ENCODE results near the gene FBXL15.

The FBXL15 gene

GRCh38 chr10:102401735-102402511, 18.7 kb upstream of the FBXL15 start:
- H3K4me3 ChIP-seq (ENCODE audit: low read depth, low read length): no peak overlapping the region
- no peak for DNase-seq (ENCODE audit: low read depth)

GRCh38 chr10:102402512-102402896, 18.1 kb upstream of the FBXL15 start:
- no peak for DNase-seq (ENCODE audit: low read depth)
- TF ChIP-seq, protein P1, sequence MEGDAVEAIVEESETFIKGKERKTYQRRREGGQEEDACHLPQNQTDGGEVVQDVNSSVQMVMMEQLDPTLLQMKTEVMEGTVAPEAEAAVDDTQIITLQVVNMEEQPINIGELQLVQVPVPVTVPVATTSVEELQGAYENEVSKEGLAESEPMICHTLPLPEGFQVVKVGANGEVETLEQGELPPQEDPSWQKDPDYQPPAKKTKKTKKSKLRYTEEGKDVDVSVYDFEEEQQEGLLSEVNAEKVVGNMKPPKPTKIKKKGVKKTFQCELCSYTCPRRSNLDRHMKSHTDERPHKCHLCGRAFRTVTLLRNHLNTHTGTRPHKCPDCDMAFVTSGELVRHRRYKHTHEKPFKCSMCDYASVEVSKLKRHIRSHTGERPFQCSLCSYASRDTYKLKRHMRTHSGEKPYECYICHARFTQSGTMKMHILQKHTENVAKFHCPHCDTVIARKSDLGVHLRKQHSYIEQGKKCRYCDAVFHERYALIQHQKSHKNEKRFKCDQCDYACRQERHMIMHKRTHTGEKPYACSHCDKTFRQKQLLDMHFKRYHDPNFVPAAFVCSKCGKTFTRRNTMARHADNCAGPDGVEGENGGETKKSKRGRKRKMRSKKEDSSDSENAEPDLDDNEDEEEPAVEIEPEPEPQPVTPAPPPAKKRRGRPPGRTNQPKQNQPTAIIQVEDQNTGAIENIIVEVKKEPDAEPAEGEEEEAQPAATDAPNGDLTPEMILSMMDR (IDR thresholded peaks at IDR 0.05; ENCODE audit: insufficient read depth, low read depth, low read length, missing control alignments): no peak
- no peak overlapping the region for H3K4me3 ChIP-seq (ENCODE audit: low read depth, low read length)

More at GRCh38 chr10:102401735-102402511, 18.7 kb upstream of the FBXL15 start:
- TF ChIP-seq, protein P1 (IDR thresholded peaks at IDR 0.05; ENCODE audit: insufficient read depth, low read depth, low read length, missing control alignments): no peak

DNA sequence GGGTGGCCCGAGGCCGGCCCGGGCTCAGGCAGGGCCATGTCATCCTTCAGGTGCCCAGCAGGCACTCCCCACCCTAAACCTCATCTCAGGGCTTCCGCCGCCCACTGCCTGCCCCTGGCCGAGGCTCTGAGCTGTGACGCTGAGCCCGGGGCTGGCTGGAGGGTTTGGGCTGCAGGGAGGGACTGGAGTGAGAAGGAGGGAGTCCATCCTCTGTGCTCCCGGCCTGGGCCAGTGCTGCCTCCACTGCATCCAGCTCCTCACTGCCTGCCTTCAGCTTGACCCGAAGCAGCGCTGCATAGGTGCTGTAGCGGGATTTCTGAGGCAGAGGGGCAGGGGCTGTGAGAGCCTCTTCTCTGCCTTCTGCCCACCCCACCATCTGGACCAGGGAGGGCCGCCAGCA, 17.5 kb upstream of the FBXL15 start:
- no peak for DNase-seq (ENCODE audit: low read depth)
- no peak overlapping the region for H3K4me3 ChIP-seq (ENCODE audit: low read depth, low read length)
- TF ChIP-seq, protein P1 (IDR thresholded peaks at IDR 0.05; ENCODE audit: insufficient read depth, low read depth, low read length, missing control alignments): no peak

DNA sequence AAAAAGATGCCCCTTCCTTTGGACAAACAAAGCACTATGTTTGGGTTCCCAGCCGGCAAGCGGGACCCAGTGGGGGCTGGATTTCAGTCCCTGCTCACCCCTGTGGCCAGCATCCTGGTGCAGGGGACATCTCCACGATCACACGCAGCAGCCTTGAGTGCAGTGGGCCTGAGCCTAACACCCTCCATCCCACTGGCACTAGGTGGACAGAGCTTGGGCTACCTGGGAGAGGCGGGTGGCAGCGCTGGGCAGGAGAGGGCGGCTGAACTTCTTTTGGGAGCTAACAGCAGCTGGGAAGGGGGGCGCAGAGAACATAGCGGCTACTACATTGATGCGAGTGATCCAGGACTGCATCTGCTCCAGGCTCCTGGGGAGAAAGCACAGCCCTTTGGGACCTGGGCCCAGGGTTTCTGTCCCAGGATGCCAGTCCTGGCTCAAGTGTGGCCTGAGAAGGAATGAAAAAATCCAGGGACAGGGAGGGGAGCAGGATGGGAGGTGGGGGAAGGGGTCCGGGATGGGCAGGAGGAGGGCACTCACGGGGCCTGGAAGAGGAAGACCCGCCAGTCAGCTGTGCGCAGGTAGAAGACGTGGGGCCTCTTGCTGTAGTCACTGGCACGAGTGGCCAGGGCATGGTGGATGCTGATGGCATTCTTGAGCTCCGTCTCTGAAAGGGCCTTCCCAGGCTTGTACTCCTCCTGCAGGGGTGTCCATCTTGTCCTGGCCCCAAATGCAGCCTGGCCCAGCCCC, 16.1 kb upstream of the FBXL15 start:
- TF ChIP-seq, protein P1 (IDR thresholded peaks at IDR 0.05; ENCODE audit: insufficient read depth, low read depth, low read length, missing control alignments): no peak
- DNase-seq (ENCODE audit: low read depth): no peak
- H3K4me3 ChIP-seq (ENCODE audit: low read depth, low read length): no peak overlapping the region

GRCh38 chr10:102405108-102405571, 15.5 kb upstream of the FBXL15 start:
- no peak overlapping the region for H3K4me3 ChIP-seq (ENCODE audit: low read depth, low read length)
- TF ChIP-seq, protein P1 (IDR thresholded peaks at IDR 0.05; ENCODE audit: insufficient read depth, low read depth, low read length, missing control alignments): no peak
- no peak for DNase-seq (ENCODE audit: low read depth)

GRCh38 chr10:102405632-102406031, 15.0 kb upstream of the FBXL15 start:
- DNase-seq (ENCODE audit: low read depth): no peak
- TF ChIP-seq, protein P1 (IDR thresholded peaks at IDR 0.05; ENCODE audit: insufficient read depth, low read depth, low read length, missing control alignments): no peak
- H3K4me3 ChIP-seq (ENCODE audit: low read depth, low read length): no peak overlapping the region
